NT2/D1 (cell line): ENCODE results near the gene ZNF697.

Experiments used
- YY1 ChIP-seq: IDR thresholded peaks from 2 replicates; pipeline ENCODE4 v1.6.1; 2011; ENCODE audit not compliant: insufficient read length, insufficient read depth
- ZNF274 ChIP-seq: IDR thresholded peaks from 2 replicates; pipeline ENCODE4 v1.6.1; 2011; ENCODE audit warnings: mild to moderate bottlenecking, low read depth, low read length

- no peak for TF ChIP-seq ZNF274
- TF ChIP-seq YY1, result no peak
Observed at GRCh38 chr1:119637710-119638109, 10.4 kb downstream of the ZNF697 start.
